Endometrium (tissue), 2 donors: ENCODE results near the gene CREB3L2.
A peak's percentile ranks its signal among the peaks of the same experiment; 100 is the strongest.
"Not testable (repeated sequence)": the region's sequence is repeated elsewhere in the genome, so short reads cannot be mapped to it uniquely, and the experiment has no call there.

Experiments
- FAIRE-seq: peaks from 2 replicates; lab custom pipeline; 2012; peaks lifted over from hg19 to GRCh38; lab: Jason Lieb, UNC
- donor health status: control.
- donor health status: control.

Gene CREB3L2

DNA sequence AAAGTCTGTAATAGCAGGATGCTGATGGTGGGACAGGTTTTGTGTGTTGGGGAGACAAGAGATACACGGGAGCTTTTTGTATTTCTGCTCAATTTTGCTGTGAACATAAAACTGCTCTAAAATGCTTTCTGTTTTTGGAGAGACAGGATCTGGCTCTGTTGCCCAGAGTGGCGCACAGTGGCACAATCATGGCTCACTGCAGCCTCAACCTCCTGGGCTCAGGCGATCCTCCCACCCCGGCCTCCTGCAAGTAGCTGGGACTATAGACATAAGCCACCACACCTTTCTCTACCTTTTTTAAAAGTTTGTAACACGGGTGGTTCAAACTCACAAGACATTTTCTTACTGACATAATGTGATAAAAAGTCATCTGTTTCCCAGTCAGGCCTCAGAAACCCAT is 14.3 kb downstream of the CREB3L2 start:
- no peak for FAIRE-seq

DNA sequence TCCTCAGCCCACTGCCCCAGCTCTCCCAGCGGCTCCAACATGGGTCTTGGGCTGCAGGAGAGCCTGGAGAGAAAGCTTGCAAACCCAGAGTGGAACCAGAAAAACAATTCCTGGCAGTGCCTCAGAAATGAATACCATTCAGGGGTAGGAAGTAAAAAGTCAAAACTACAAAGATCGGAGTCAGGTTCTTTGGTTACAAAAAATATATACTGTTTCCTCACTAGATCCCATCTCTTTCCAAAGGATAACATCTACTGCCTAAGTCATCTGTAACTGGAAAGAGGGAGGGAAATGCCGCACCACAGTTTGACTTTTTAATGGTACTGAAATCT is 14.9 kb downstream of the CREB3L2 start:
- no peak for FAIRE-seq

DNA sequence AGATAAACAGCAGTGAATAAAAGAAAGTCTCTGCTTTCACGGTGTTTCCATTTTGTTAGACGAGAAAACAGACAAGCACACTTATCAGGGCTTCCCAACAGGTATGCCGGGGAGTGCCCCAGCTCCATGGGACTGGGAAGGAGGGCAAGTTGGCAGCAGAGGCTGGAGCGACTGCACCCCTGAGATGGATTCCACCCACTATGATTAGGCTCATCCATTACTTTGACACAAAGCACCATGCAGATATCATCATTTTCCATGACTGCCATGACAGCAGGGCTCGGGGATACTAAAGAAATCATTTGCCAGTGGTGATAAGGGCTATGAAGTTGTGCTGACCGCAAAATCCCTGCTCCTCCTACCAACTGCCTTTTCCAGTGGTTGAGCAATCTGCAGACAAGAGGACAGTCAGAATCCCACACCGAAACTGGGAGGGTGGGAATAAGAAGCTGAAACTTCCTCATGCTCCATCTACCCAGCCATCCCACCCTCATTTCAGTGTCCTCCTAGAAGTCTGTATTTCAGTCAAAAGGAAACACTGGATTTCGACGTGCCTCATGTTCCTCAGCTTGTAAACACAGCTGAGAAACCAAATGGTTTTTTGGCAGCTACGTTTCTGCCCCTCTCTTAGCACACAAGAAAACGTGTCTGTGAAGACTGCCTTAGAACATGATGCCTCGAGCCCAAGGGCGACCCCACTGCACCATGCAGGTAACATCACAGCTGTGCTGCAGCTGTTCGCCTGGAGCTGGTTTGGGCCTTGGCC is 15.5 kb downstream of the CREB3L2 start:
- no peak for FAIRE-seq

DNA sequence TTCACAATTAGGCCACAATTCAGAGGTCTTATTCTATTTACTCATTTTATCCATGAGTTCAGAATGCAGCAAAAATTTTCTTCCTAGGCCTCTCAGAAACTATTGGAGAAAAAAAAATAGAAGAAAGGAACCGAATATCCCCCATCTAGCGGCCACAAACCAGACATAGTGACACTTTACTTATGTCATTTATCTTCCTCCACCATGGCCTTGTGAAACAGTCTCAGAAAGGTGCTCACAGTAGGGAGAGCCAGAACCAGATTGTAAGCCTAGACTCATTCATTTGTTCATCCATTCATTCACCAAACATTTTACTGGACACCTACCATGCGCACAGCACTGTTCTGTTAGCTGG is 16.0 kb downstream of the CREB3L2 start:
- no peak for FAIRE-seq

DNA sequence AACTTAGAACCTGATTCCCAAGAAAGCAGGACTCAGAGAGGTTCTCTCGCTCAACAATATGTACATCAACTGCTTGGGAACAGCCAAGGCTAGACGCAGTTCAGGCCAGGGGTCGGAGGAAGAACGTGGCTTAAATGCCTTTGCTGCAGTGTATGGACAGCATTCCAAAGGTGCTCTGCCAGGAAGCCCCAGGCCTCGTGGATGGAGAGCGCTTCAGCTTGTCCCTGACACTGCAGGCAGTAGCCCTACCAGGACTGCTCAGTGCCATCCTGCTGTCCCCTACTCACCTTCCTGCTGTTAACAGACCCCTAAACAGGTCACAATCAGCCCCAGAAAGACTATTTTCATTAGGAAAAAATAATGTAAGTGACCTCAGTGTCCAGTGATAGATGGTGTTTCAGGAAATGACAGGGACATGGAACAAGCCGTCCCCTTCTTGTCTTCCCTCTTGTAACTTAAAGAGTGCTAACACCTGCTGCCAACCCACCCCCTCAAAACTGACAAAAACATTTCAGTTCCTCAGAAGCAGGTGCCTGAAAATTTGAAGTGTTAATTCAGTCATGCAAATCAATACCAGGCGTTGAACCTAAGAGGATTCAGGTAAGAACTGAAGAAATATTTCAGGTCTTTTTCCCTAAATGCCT is 16.5 kb downstream of the CREB3L2 start:
- no peak for FAIRE-seq

DNA sequence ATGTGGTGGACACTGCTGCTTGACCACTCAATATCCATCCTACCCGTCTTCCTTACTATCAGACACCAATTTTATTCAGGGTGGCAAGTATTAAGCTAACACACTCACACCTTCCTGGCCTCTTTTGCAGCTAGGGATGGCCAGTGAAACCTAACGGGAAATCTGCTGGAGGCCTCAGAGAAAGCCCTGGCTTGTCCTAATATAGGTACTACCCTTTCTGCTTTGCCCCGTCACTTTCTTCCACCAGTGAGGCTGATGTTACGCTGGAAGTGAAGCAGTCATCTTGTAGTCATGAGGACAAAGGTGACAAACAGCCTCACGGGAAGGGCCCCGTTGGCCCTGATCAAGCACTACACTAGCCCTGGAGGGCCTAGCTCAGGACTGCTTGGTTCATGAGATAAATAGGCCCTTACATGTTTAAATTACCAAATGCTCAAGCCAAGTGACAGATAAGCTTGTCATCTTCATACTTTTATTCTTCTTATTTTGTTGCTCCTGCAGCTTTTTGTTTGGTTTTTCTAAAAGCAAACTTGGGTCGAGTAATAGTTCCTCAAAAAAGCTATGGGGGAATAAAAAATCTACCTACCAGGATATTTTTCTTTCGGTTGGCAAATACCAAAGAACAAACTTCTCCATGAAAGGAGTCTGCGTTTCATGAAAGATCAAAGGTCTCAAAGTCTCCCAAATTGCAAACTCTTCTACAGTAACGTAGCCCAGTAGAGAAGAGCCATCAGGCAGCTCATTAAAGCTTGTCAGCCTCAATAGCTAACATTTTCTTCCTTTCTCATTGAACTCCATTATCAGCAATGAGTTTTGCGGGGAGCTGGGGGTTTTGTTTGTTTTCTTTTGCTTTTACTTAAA is 17.5 kb downstream of the CREB3L2 start:
- no peak for FAIRE-seq

DNA sequence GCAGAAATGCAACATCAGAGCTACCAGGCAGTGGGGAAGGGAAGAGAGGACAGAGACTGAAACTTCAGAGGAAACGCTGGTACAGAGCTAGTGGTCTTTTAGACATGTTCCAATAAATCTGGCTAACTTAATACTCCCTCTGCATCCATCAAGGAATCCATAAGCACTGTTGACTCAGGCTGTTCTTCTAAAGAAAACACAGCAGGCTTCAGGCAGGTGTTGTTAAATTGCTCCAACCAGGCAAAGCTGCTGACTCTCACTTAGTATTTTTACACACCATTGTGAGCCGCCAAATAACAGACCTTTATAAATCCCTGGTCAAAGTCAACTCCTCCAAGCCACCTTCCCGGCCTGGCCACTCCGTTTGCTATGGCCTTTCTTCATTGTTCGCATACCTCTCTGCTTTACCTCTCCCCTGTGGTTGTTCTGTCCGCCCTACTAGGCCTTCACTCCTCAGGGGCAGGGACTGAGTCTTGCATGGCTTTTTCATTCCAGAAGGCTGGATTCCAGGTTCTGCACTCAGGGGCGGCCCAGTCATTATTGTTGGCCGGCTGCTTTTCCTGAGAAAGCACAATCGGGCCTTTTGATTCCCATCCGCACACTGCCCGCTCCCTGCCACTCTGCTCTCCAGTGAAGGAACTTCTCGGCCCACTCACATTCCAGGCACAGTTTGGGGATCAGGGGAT is 18.4 kb downstream of the CREB3L2 start:
- FAIRE-seq = no peak

DNA sequence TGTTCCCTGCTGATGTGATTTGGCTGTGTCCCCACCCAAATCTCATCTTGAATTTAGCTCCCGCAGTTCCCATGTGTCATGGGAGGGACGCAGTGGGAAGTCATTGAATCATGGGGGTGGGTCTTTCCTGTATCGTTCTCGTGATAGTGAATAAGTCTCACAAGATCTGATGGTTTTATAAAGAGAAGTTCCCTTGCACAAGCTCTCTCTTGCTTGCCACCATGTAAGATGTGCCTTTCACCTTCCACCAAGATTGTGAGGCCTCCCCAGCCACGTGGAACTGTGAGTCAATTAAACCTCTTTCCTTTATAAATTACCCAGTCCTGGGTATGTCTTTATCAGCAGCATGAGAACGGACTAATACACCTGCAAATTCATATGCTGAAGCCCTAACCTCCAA is 19.5 kb downstream of the CREB3L2 start:
- FAIRE-seq = not testable (repeated sequence)

DNA sequence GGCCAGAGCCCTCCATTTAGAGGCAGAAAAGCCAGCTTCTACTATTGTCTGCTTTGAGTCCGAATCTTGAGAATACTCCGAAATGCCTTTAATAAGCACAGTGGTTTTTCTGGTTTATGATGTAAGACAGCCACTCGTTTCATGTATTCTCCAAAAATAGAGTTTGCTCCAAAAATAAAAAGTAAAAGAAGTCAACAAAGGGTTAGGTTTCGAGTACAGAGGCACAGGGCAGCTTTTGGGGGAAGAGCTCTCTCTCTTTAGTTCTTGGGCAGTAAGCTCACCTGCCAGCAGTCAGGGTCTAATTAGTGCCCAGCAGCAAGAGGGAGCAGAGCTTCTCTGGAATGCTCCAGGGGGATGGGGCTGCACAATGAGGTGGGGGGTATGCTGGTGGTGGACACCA is 20.2 kb downstream of the CREB3L2 start:
- FAIRE-seq = no peak

DNA sequence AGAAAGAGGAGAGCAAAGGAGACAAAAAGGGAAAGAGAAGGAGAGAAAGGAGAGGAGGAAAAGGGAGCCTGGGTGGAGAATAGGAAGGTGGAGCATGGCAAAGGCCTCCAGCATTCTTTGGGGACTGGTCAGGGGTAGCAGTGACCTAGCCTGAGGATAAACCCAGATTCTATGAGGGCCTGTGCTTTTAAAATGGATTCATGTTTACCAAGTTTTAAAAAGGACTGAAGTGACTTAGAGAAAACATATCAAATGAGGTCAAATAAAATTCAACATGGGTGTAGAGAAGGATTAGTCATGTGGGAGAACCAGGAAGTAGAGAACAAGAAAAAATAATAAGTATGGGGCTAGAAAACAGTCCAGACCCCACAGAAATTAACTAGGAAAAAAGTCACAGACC is 20.7 kb downstream of the CREB3L2 start:
- no peak for FAIRE-seq

DNA sequence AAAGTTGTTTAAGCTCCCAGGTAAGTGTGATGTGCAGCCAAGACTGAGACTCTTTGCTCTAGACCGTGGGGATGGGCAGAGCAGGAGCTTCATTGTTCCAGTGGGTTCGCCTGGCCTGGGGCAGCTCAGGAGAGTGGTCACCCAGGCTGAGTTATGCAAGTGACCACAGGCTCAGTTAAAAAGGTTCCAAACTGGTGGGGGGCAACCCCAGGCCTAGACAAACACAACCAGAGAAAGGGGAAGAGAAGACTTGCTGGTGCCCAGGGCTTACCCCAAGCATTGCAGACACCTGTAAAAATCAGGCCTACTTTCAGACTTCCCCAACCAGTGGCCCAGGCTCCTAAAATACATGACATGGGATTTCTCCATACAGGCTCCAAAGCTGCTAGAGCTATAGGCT is 21.6 kb downstream of the CREB3L2 start:
- no peak for FAIRE-seq

DNA sequence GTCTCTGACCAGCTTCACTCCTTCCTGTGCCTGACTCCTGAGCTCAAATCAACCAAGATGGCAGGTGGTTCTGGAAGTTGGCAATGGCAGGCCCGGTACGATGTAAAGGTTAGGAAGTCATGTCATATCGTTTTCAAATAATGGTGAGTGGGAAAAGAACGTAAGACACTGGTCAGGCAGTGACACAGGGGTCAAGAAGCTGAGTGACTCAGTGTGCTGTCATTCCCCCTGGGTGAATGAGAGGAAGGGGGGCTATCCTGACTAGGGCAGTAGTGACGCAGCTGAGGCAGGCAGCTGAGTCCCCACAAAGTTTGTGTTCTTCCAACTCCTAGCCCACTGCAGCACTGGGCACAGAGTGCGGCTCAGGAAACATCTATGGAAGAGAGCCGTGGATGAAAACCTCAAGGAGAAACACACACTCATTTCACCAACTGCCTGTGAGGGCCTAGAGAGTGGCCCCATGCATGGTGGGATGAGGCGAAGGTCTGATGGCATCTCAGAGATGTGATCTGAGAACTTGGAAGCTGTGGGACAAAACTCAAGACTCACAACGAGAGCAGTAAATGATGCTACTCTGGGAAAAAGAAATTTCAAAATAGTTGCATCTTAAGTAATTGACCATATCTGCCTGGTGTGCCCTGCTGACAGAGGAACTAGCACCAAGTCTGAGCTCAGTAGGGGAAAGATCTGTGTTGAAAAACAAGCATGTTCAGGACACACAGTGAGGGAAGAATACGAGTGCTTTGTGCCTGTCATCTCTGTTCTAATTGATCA is 23.2 kb downstream of the CREB3L2 start:
- no peak for FAIRE-seq

DNA sequence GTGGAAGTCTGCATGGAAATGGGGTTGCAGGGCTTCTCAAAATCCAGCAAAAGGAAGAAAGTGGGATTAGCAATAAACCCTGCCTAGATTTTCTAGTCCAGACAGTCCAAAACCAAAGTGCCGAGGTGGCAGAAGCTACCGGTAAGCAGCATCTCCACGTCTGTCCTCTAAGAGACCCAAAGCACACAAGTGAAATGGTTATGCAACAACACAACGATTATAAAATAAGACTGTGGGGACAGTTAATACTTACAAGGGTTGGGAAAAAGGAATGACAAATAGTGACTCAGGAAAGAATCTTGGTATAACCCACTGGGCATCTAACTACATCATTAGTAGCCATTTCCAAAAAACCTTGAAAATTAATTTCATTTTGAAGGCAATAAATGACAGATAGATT is 24.7 kb downstream of the CREB3L2 start:
- no peak for FAIRE-seq

DNA sequence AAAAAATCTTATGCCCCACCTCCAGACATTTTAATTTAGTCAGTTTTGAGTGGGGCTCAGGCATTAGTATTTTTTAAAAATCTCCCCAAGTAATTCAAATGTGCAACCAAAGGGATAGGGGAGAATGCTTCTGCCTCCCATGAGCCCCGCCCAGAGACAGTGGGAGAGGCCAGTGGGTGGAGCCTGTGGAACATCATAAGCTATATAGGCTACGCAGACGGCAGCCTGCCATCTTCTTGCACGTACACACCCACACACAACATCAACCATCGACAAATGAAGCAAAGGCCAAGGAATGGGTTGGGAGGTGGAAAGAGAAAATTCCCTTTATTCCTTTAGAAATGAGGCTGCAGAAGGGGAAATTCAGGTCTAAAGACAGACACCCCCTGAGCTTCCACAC is 25.2 kb downstream of the CREB3L2 start:
- no peak for FAIRE-seq

DNA sequence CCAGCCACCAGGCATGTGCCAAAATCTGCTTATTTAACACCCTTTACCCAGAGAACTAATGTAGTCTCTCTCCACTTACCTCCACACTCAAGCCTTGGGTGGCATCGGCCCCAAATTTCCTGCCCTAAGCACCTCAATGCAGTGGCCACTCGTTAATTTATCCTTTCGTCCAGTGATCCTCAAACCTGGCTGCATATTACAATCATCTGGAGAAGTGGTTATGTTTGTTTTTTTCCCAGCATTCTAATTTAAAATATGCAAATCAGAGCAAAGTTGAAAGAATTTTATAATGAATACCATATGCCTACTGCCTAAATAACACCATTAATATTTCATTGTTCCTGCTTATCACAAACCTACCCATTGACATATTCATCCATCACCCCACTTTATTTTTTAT is 25.7 kb downstream of the CREB3L2 start:
- FAIRE-seq = no peak

DNA sequence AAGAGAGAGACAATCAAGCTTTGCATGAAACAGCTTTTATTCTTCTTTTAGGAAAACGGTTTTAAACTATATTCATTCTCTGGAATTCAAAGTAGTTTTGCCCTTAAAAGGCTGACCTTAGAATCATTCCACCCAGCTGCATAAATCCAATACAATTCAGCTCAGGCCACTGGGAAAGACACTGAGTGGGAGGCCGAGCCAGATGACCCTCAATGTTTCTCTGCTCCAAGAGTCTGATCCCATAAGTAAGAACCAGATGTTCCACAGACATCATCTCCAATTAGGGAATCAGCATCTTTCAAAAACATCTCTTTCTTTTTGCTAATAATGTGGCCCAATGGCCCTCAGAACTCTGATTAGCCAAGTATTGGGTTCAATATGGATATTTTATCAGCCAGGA is 26.1 kb downstream of the CREB3L2 start:
- FAIRE-seq = peak; percentile 76

DNA sequence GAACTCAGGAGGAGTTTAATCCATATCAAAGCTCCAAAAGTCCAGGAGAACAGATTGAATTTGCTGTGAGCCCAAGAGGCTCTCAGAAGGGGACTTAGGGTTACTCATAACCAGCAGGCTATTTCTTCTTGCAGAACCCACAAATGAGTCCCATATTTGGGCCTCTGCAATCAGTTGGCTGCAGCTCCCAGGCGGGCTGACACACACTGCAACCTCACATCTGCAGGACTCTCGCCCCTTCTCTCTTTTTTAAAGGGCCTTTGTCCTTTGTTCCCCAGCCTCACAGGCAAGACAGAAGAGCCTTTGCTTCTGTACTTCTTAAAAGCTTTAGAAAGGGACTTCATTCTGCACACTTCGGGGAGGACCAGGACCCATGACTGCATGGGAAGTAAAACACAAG is 26.7 kb downstream of the CREB3L2 start:
- no peak for FAIRE-seq

DNA sequence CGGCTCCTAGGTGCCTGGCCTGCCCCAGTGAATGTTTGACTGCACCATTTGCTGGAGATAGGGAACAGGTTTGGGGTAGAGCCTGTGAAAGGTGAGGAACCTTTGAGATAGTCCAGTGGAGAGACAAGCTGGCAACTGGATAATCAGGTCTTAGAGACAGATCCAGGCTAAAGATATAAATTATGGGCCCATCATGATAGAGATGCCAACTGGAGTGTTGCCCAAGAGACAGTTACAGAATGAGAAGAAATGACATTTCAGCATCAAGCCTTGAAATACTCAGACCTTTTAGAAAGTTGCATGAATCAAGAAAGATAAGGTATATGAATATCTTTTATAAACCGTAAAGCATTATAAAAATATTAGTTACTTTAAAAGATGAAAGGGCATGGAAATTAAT is 27.1 kb downstream of the CREB3L2 start:
- no peak for FAIRE-seq

DNA sequence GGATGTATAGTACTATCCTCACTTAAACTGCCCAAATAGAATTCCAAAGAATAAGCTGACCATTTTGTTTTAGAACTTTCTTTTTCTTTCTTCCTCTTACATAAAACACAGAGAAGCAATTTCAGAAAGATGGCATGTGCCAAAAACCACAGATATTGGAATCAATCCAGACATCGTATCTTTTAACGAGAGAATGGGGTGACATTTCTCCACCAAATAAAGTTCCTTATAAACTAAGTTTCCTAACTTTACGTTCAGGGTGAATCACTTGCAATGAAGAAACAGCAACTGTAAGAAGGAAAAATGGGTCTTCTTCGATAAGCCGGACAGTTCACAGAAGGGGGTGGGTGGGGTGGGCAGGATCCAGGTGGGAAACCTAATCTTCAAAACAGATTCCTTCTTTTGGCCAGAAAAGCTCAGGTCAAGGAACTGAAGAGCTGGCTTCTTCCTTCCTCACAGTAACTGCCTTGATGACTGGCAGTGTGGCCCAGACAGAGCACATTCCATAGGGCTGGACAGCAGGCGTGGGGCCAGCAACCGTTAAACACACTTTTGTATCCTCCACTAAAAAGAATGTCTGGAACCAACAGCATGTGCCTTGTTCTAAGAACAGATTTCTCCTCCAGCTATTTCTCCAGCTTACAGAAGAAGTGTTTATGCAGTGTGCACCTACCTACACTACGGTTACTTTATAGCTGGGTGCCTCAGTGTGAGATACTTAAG is 31.5 kb downstream of the CREB3L2 start:
- FAIRE-seq = peak; percentile 45

DNA sequence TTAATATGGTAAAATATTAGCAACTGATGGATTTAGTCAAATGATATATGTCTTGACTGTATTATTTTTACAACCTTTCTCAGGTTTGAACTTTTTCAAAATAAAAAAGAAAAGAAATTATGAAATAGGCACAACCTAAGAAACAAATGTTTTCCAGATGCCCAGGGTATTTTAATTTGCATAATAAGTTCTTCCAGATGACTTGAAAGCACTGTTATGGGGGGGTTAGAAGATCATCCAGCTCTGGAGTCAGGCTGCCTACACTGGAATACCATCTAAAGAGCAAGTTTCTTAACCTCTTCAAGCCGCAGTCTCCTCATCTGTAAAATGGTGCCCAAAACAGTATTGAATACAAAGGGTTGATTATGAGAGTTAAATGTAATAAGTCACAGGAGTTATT is 32.1 kb downstream of the CREB3L2 start:
- FAIRE-seq = peak; percentile 57

DNA sequence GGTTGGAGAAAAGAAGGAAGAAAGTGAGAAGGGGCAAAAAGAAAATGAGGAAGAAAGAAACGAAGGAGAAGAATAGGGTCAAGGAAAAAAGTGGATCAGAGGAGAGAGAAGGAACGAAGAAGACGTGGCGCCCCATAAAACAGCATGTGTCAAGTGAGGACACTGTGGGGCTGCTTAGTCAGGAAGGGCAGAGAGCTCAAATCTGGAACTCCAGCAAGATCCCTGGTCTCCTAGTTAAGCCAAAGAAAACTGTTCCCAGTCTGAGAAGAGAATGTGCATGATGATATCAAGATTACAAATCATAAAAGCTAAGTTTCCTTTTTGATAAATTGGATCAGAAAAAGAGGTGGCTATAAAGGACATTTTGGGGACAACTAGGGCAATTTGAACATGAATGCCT is 33.0 kb downstream of the CREB3L2 start:
- no peak for FAIRE-seq
